Ishikawa (cell line): ENCODE results near the gene FAM163B.

Source experiments
- CREB1 ChIP-seq: IDR thresholded peaks from 2 replicates; pipeline ENCODE4 v1.6.1; 2012; ENCODE audit warnings: low read depth
- EGR1 ChIP-seq: IDR thresholded peaks from 2 replicates; pipeline ENCODE4 v1.6.1; 2012
- FOXM1 ChIP-seq: IDR thresholded peaks from 2 replicates; pipeline ENCODE4 v1.6.1; 2012; ENCODE audit warnings: low read depth, borderline replicate concordance
- TAF1 ChIP-seq: IDR thresholded peaks from 2 replicates; pipeline ENCODE4 v1.6.1; 2012; ENCODE audit warnings: low read depth, mild to moderate bottlenecking
- TCF12 ChIP-seq: IDR thresholded peaks from 2 replicates; pipeline ENCODE4 v1.6.1; 2012; ENCODE audit warnings: low read depth
- TEAD4 ChIP-seq: IDR thresholded peaks from 2 replicates; pipeline ENCODE4 v1.6.1; 2012

GRCh38 chr9:133638076-133638475 lies 28.9 kb upstream of the FAM163B start:
- no peak for TF ChIP-seq TEAD4
- no peak for TF ChIP-seq CREB1
- TF ChIP-seq EGR1, result no peak
- TF ChIP-seq TCF12, result no peak
- TF ChIP-seq FOXM1, result no peak
- no peak for TF ChIP-seq TAF1
